HEK293 (cell line): ENCODE results near the gene SELENOO.

Source experiments
- CTCF ChIA-PET: fragments of 350-600 bp; formaldehyde crosslinking; extraction: SDS; loops from one replicate; lab custom pipeline; 2021; ENCODE audit warnings: antibody characterized with exemption; lab: Yijun Ruan, JAX
- POLR2A ChIA-PET: fragments of 300-600 bp; formaldehyde crosslinking; extraction: SDS; loops from one replicate; lab custom pipeline; 2020; ENCODE audit warnings: antibody characterized with exemption, inconsistent platforms; lab: Yijun Ruan, JAX
- H3K27ac ChIP-seq: fragments of 200-500 bp; sonication (Bioruptor generic); 2 replicates; pipeline ENCODE4 v1.5.1; 2014; ENCODE audit warnings: low read depth, low read length, control low read depth, inconsistent platforms; ENCODE audit errors: extremely low read depth
- H3K36me3 ChIP-seq, 2 experiments: fragments of 200-500 bp in 1 of 2; sonication (Bioruptor generic) in 1 of 2; 1 replicate in 1 of 2; 2 replicates in 1 of 2; pipeline ENCODE4 v1.5.1; 2014 to 2017; ENCODE audit warnings: inconsistent platforms in 2 of 2, low read length in 2 of 2; ENCODE audit not compliant: control insufficient read depth in 2 of 2, insufficient read depth in 1 of 2
- H3K4me1 ChIP-seq: fragments of 200-500 bp; sonication (Bioruptor generic); 2 replicates; pipeline ENCODE4 v1.5.1; 2014; ENCODE audit warnings: mild to moderate bottlenecking, low read length, inconsistent platforms; ENCODE audit not compliant: control insufficient read depth, insufficient read depth
- H3K4me3 ChIP-seq: 2 replicates; pipeline ENCODE4 v1.5.1; 2011; ENCODE audit warnings: low read depth, mild to moderate bottlenecking, control low read depth, low read length, moderate library complexity
- H3K9me3 ChIP-seq: fragments of 200-500 bp; sonication (Bioruptor generic); 2 replicates; pipeline ENCODE4 v1.5.1; 2014; ENCODE audit warnings: low read depth, low read length, inconsistent platforms; ENCODE audit not compliant: control insufficient read depth, insufficient read depth
- ATF2 ChIP-seq: fragments of 450-650 bp; formaldehyde crosslinking; IDR thresholded peaks from 2 replicates; pipeline ENCODE4 v1.5.1; 2016; ENCODE audit warnings: missing biosample characterization, missing genetic modification characterization, low read depth
- RBAK ChIP-seq: fragments of 450-650 bp; formaldehyde crosslinking; IDR thresholded peaks from 2 replicates; pipeline ENCODE4 v1.5.1; 2016; ENCODE audit warnings: missing biosample characterization, missing genetic modification characterization
- SALL2 ChIP-seq: fragments of 450-650 bp; formaldehyde crosslinking; IDR thresholded peaks from 2 replicates; pipeline ENCODE4 v1.5.0; 2017; ENCODE audit warnings: missing biosample characterization, mild to moderate bottlenecking, missing genetic modification characterization, borderline replicate concordance
- ZBTB1 ChIP-seq: fragments of 450-650 bp; formaldehyde crosslinking; IDR thresholded peaks from 2 replicates; pipeline ENCODE4 v1.5.1; 2016; ENCODE audit warnings: missing biosample characterization, missing genetic modification characterization
- ZBTB7A ChIP-seq: fragments of 450-650 bp; formaldehyde crosslinking; IDR thresholded peaks from 2 replicates; pipeline ENCODE4 v1.5.1; 2016; ENCODE audit warnings: low read depth, missing biosample characterization, missing genetic modification characterization
- ZNF10 ChIP-seq: fragments of 450-650 bp; formaldehyde crosslinking; IDR thresholded peaks from 2 replicates; pipeline ENCODE4 v1.5.1; 2017; ENCODE audit warnings: missing biosample characterization, missing genetic modification characterization
- ZNF112 ChIP-seq: fragments of 450-650 bp; formaldehyde crosslinking; IDR thresholded peaks from 2 replicates; pipeline ENCODE4 v1.5.0; 2017; ENCODE audit warnings: missing biosample characterization, missing genetic modification characterization
- ZNF138 ChIP-seq: fragments of 450-650 bp; formaldehyde crosslinking; IDR thresholded peaks from 2 replicates; pipeline ENCODE4 v1.5.1; 2016; ENCODE audit warnings: missing biosample characterization, missing genetic modification characterization, borderline replicate concordance
- ZNF146 ChIP-seq: fragments of 450-650 bp; formaldehyde crosslinking; IDR thresholded peaks from 2 replicates; pipeline ENCODE4 v1.5.1; 2016; ENCODE audit warnings: missing biosample characterization, missing genetic modification characterization
- ZNF174 ChIP-seq: fragments of 450-650 bp; formaldehyde crosslinking; IDR thresholded peaks from 2 replicates; pipeline ENCODE4 v1.5.0; 2017; ENCODE audit warnings: missing biosample characterization, mild to moderate bottlenecking, missing genetic modification characterization
- ZNF19 ChIP-seq: fragments of 450-650 bp; formaldehyde crosslinking; IDR thresholded peaks from 2 replicates; pipeline ENCODE4; 2016; ENCODE audit warnings: missing biosample characterization, missing genetic modification characterization, low read depth
- ZNF280D ChIP-seq: fragments of 450-650 bp; formaldehyde crosslinking; IDR thresholded peaks from 2 replicates; pipeline ENCODE4 v1.5.1; 2016; ENCODE audit warnings: missing biosample characterization, missing genetic modification characterization
- ZNF354C ChIP-seq: fragments of 450-650 bp; formaldehyde crosslinking; IDR thresholded peaks from 2 replicates; pipeline ENCODE4 v1.5.1; 2016; ENCODE audit warnings: missing biosample characterization, missing genetic modification characterization, low read depth, borderline replicate concordance
- ZNF366 ChIP-seq: fragments of 450-650 bp; formaldehyde crosslinking; conservative IDR thresholded peaks from 2 replicates; pipeline ENCODE4 v1.5.1; 2016; ENCODE audit warnings: missing biosample characterization, missing genetic modification characterization
- ZNF488 ChIP-seq: fragments of 450-650 bp; formaldehyde crosslinking; IDR thresholded peaks from 2 replicates; pipeline ENCODE4 v1.5.1; 2016; ENCODE audit warnings: missing biosample characterization, missing genetic modification characterization
- ZNF510 ChIP-seq: fragments of 450-650 bp; formaldehyde crosslinking; IDR thresholded peaks from 2 replicates; pipeline ENCODE4 v1.5.1; 2018; ENCODE audit warnings: mild to moderate bottlenecking, missing genetic modification characterization, missing biosample characterization; ENCODE audit not compliant: insufficient replicate concordance
- ZNF514 ChIP-seq: fragments of 450-650 bp; formaldehyde crosslinking; IDR thresholded peaks from 2 replicates; pipeline ENCODE4 v1.5.1; 2016; ENCODE audit warnings: missing biosample characterization, missing genetic modification characterization
- ZNF626 ChIP-seq: fragments of 450-650 bp; sonication (Bioruptor Pico); formaldehyde crosslinking; IDR thresholded peaks from 2 replicates; pipeline ENCODE4 v1.5.1; 2018; ENCODE audit warnings: missing biosample characterization, missing genetic modification characterization, inconsistent platforms
- ZNF664 ChIP-seq: fragments of 450-650 bp; formaldehyde crosslinking; IDR thresholded peaks from 2 replicates; pipeline ENCODE4 v1.5.1; 2016; ENCODE audit warnings: missing biosample characterization, missing genetic modification characterization
- ZNF76 ChIP-seq: fragments of 450-650 bp; formaldehyde crosslinking; IDR thresholded peaks from 2 replicates; pipeline ENCODE4; 2016; ENCODE audit warnings: low read depth, missing biosample characterization, missing genetic modification characterization, borderline replicate concordance
- ZNF768 ChIP-seq: fragments of 450-650 bp; formaldehyde crosslinking; IDR thresholded peaks from 2 replicates; pipeline ENCODE4 v1.5.1; 2018; ENCODE audit warnings: missing biosample characterization, mild to moderate bottlenecking, missing genetic modification characterization
- TF ChIP-seq, protein P1 (sequence below): fragments of 450-650 bp; formaldehyde crosslinking; optimal IDR thresholded peaks from 2 replicates; pipeline ENCODE3; 2016; ENCODE audit warnings: missing biosample characterization, mild to moderate bottlenecking, missing genetic modification characterization
- TF ChIP-seq, protein P2 (sequence below): fragments of 450-650 bp; IDR thresholded peaks from 2 replicates; pipeline ENCODE4 v1.5.1; 2018; ENCODE audit warnings: missing biosample characterization, missing genetic modification characterization
- TF ChIP-seq, protein P3 (sequence below): fragments of 450-650 bp; formaldehyde crosslinking; IDR thresholded peaks from 2 replicates; pipeline ENCODE4 v1.5.1; 2017; ENCODE audit warnings: missing biosample characterization, mild to moderate bottlenecking, missing genetic modification characterization, moderate library complexity

SELENOO gene

DNA sequence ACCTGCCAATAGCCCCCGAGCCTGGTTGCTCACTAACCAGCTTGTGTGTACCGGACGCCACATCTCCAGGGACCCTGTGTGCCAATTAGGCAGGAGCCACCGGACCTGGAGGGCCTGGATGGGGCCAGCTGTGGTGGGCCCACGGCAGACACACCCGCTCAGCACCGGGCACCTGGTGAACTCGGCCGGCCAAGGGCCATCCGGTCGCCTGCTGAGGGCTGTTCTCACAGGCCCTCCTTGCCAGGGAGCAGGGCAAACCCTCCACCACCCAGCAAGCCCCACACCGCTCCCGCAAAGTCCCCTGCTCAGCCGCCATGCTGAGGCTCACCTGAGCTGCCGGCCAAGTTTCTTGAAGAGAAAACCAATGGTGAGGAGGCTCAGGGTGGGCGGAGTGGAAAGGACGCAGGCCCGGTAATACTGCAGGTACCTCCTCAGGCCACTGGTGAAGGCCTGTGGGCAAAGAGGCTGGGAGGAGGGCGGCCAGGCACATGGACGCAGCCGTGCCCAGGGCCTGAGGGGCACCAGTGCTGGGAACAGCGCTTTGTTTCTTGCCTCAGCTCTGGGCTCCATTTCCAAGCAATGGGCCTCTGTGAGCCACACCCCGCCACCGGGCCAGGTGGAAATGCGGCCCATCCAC is 26.9 kb downstream of the SELENOO start (continued):
- TF ChIP-seq, protein P1, sequence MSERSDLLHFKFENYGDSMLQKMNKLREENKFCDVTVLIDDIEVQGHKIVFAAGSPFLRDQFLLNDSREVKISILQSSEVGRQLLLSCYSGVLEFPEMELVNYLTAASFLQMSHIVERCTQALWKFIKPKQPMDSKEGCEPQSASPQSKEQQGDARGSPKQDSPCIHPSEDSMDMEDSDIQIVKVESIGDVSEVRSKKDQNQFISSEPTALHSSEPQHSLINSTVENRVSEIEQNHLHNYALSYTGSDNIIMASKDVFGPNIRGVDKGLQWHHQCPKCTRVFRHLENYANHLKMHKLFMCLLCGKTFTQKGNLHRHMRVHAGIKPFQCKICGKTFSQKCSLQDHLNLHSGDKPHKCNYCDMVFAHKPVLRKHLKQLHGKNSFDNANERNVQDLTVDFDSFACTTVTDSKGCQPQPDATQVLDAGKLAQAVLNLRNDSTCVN (tag by site-specific recombination): no peak
- TF ChIP-seq, protein P2, sequence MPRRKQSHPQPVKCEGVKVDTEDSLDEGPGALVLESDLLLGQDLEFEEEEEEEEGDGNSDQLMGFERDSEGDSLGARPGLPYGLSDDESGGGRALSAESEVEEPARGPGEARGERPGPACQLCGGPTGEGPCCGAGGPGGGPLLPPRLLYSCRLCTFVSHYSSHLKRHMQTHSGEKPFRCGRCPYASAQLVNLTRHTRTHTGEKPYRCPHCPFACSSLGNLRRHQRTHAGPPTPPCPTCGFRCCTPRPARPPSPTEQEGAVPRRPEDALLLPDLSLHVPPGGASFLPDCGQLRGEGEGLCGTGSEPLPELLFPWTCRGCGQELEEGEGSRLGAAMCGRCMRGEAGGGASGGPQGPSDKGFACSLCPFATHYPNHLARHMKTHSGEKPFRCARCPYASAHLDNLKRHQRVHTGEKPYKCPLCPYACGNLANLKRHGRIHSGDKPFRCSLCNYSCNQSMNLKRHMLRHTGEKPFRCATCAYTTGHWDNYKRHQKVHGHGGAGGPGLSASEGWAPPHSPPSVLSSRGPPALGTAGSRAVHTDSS (tag by site-specific recombination): no peak
- TF ChIP-seq ZNF19 (no peak), ATF2 (no peak)

DNA sequence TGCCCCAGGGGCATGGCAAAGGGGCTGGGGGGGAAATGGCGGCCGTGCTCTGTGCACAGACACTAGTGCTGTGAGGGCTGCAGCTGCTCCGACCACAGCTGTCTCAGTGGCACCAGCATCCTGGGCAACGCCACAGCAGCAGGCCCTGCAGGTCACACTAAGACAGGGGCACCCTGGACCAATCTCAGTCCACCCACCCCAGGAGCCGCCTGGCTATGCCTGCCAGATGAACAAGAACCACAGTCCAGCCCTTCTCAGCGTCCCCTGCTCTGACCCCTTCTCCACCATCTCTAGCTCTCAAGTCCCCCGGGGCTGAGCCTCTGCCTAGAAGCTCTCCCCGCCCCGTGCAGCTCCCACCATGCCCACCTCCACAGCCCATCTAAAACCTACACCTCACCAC is 27.6 kb downstream of the SELENOO start:
- no peaks in the 10 kb centered on the region for H3K9me3 ChIP-seq
- H3K36me3 ChIP-seq: peaks cover 31 to 74% of the 10 kb centered on the region in 2 experiments
- H3K4me1 ChIP-seq: no peaks in the 10 kb centered on the region
- TF ChIP-seq ZNF112 (no peak), RBAK (tag by site-specific recombination) (no peak), ZNF488 (no peak), ZBTB1 (tag by site-specific recombination) (no peak), ZNF138 (tag by site-specific recombination) (no peak), ZNF626 (tag by site-specific recombination) (no peak), ZNF146 (tag by site-specific recombination) (no peak), ZNF76 (tag by site-specific recombination) (no peak)
- TF ChIP-seq, protein P3, sequence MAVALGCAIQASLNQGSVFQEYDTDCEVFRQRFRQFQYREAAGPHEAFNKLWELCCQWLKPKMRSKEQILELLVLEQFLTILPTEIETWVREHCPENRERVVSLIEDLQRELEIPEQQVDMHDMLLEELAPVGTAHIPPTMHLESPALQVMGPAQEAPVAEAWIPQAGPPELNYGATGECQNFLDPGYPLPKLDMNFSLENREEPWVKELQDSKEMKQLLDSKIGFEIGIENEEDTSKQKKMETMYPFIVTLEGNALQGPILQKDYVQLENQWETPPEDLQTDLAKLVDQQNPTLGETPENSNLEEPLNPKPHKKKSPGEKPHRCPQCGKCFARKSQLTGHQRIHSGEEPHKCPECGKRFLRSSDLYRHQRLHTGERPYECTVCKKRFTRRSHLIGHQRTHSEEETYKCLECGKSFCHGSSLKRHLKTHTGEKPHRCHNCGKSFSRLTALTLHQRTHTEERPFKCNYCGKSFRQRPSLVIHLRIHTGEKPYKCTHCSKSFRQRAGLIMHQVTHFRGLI (tag by site-specific recombination): no peak
- H3K4me3 ChIP-seq: no peak overlapping the region
- H3K27ac ChIP-seq: no peak overlapping the region
- CTCF ChIA-PET: interaction anchor here (0.7 to 1.0 kb wide), 2 partner anchors 10 to 80 kb away, joined by 3 read pairs; no protein-coding TSS in a partner anchor
- POLR2A ChIA-PET: no interaction called here

DNA sequence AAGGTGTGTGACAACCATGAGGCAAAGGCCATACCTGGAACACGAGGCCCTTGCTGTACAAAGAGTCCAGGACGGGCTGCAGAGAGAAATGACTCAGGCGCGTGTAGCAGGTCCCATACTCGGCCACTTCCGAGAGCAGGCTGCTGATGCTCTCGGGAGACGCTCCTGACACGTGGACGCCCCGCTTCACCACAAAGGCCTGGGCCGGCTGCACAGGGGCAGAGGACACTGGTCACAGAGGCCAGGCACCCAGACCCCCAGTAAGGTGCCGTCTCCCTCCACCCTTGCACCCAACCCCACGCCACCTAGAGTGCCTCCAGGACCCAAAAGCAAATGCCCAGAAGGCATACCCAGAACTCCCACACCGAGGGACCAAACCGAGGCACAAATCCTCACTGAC is 28.6 kb downstream of the SELENOO start:
- ChIA-PET POLR2A (no interaction called here), CTCF (no interaction called here)
- H3K27ac ChIP-seq: no peak overlapping the region
- no peaks in the 10 kb centered on the region for H3K9me3 ChIP-seq
- H3K4me3 ChIP-seq: no peak overlapping the region
- no peaks in the 10 kb centered on the region for H3K4me1 ChIP-seq
- peaks cover 26 to 74% of the 10 kb centered on the region in 2 experiments for H3K36me3 ChIP-seq
- no peak for TF ChIP-seq ZNF174 (tag by site-specific recombination)
- TF ChIP-seq ZNF514 (tag by site-specific recombination): no peak
- TF ChIP-seq ZNF280D: no peak
- no peak for TF ChIP-seq ZNF354C (tag by site-specific recombination)
- TF ChIP-seq ZBTB7A (tag by site-specific recombination): no peak
- TF ChIP-seq ZNF10 (tag by site-specific recombination): no peak
- TF ChIP-seq SALL2 (tag by site-specific recombination): no peak
- TF ChIP-seq ZNF664 (tag by site-specific recombination): no peak
- no peak for TF ChIP-seq ZNF366
- no peak for TF ChIP-seq ZNF768 (tag by site-specific recombination)
- no peak for TF ChIP-seq ZNF510
